HG03025 (cell line): ENCODE data around the gene TNFSF8.

Source experiments
- ATAC-seq: cut with Tn5 transposase; IDR thresholded peaks from one replicate; pipeline ENCODE4 v1.9.1; 2021; ENCODE audit warnings: mild to moderate bottlenecking, moderate library complexity; ENCODE audit not compliant: unreplicated experiment, low FRiP score

The TNFSF8 gene

GRCh38 chr9:114937516-114937915 lies 7.1 kb upstream of the TNFSF8 start:
- ATAC-seq = no peak

GRCh38 chr9:114936581-114936980 lies 6.2 kb upstream of the TNFSF8 start:
- no peak for ATAC-seq

- no peak for ATAC-seq
Measured at GRCh38 chr9:114935119-114935518, 4.7 kb upstream of the TNFSF8 start.

GRCh38 chr9:114932502-114932901 lies 2.1 kb upstream of the TNFSF8 start:
- no peak for ATAC-seq

- ATAC-seq = no peak
Measured at GRCh38 chr9:114931407-114931806, 1.0 kb upstream of the TNFSF8 start.

- ATAC-seq = no peak
Measured at GRCh38 chr9:114929201-114929600, 1.2 kb downstream of the TNFSF8 start.

- no peak for ATAC-seq
Measured at GRCh38 chr9:114928671-114929070, 1.7 kb downstream of the TNFSF8 start.

- ATAC-seq = no peak
Measured at GRCh38 chr9:114928136-114928535, 2.3 kb downstream of the TNFSF8 start.

GRCh38 chr9:114925672-114926071 lies 4.7 kb downstream of the TNFSF8 start:
- ATAC-seq = no peak

- no peak for ATAC-seq
Measured at GRCh38 chr9:114925039-114925438, 5.4 kb downstream of the TNFSF8 start.

- no peak for ATAC-seq
Measured at GRCh38 chr9:114924327-114924726, 6.1 kb downstream of the TNFSF8 start.

- ATAC-seq = no peak
Measured at GRCh38 chr9:114923918-114924317, 6.5 kb downstream of the TNFSF8 start.

- ATAC-seq = no peak
Measured at GRCh38 chr9:114921171-114921570, 9.2 kb downstream of the TNFSF8 start.

GRCh38 chr9:114919611-114920010 lies 10.8 kb downstream of the TNFSF8 start:
- ATAC-seq = no peak

GRCh38 chr9:114916481-114916880 lies 13.9 kb downstream of the TNFSF8 start:
- no peak for ATAC-seq

- no peak for ATAC-seq
Measured at GRCh38 chr9:114914139-114914538, 16.3 kb downstream of the TNFSF8 start.

GRCh38 chr9:114913656-114914055 lies 16.7 kb downstream of the TNFSF8 start:
- ATAC-seq = no peak

GRCh38 chr9:114913217-114913616 lies 17.2 kb downstream of the TNFSF8 start:
- no peak for ATAC-seq

GRCh38 chr9:114911167-114911821 lies 19.1 kb downstream of the TNFSF8 start:
- ATAC-seq = no peak

GRCh38 chr9:114910541-114910940 lies 19.9 kb downstream of the TNFSF8 start:
- no peak for ATAC-seq

- no peak for ATAC-seq
Measured at GRCh38 chr9:114909661-114910060, 20.7 kb downstream of the TNFSF8 start.

GRCh38 chr9:114908805-114909448 lies 21.5 kb downstream of the TNFSF8 start:
- ATAC-seq = no peak
